GM19324 (cell line): ENCODE measurements around the gene NAV1.
"Not testable (repeated sequence)": the region's sequence is repeated elsewhere in the genome, so short reads cannot be mapped to it uniquely, and the experiment has no call there.

Source experiments
- ATAC-seq: cut with Tn5 transposase; IDR thresholded peaks from one replicate; pipeline ENCODE4 v1.9.1; 2021; ENCODE audit warnings: mild to moderate bottlenecking, moderate library complexity; ENCODE audit not compliant: unreplicated experiment, low FRiP score

The NAV1 gene, protein sequence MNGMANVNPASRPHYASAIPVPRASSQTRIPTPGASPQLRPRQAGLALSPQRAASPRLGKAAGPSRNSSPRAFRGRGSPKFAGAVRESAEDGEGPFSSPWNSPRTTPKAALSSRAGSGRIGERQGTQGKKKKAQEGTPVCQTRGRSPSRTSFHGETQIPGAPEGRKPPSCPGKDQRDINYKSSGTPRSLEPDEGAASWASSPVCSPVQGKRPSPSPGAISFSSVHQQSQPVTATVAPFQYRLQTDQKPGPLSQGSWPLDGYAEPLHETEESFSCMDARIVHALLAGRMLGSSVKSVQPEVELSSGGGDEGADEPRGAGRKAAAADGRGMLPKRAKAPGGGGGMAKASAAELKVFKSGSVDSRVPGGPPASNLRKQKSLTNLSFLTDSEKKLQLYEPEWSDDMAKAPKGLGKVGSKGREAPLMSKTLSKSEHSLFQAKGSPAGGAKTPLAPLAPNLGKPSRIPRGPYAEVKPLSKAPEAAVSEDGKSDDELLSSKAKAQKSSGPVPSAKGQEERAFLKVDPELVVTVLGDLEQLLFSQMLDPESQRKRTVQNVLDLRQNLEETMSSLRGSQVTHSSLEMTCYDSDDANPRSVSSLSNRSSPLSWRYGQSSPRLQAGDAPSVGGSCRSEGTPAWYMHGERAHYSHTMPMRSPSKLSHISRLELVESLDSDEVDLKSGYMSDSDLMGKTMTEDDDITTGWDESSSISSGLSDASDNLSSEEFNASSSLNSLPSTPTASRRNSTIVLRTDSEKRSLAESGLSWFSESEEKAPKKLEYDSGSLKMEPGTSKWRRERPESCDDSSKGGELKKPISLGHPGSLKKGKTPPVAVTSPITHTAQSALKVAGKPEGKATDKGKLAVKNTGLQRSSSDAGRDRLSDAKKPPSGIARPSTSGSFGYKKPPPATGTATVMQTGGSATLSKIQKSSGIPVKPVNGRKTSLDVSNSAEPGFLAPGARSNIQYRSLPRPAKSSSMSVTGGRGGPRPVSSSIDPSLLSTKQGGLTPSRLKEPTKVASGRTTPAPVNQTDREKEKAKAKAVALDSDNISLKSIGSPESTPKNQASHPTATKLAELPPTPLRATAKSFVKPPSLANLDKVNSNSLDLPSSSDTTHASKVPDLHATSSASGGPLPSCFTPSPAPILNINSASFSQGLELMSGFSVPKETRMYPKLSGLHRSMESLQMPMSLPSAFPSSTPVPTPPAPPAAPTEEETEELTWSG (N-terminal part only)

DNA sequence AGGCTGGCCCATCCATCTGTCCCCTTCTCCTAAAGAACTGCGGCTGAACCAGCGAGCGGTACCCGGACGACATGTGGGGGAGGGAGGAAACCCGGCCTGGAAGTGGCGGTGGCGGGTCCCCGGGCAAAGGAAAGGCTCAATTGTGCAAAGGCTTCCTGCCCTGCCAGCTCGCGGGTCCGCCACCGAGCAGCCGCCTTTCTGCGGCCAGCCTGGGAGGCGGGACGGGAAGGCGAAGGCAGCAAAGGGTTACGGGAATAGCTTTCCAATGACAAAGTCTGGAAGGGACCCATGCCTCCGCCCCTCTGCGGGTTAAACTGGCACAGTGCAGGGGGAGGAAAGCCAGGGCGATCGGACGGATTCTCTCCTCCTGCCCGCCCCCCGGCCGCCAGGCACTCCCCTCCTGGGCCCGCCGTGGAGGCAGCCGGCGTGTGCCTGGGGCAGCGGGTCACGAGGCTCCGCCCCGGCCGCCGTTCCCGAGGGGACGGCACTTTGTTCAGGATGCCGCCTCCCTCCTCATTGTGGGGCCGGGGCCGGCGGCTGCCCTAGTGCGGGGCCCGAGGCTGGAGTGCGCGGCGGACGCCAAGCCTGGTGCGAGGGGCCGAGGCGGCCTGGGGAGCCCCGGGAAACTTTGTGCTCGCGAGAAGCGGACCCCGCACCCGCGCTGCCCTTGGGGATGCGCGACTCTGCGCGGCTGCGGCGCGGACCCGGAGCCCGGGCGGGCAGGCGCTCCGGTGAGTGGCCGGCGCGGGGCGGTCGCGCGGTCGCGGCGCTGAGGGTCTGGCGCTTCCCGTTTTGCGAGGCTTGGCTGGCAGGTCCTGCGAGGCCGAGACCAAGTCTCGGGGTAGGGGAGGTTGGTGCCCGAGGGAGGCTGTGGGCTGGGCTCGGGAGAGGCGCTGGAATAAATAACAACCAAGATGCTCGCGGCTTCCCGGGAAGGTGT lies at the start of gene NAV1:
Gene NAV1, plus strand, starts transcription at position 516 of the 940 bp plus-strand sequence. CDS start 83,758 bp downstream, outside the sequence.
- no peak for ATAC-seq

- ATAC-seq = no peak
Measured at GRCh38 chr1:201489643-201490261, 49.2 kb upstream of the NAV1 start.

DNA sequence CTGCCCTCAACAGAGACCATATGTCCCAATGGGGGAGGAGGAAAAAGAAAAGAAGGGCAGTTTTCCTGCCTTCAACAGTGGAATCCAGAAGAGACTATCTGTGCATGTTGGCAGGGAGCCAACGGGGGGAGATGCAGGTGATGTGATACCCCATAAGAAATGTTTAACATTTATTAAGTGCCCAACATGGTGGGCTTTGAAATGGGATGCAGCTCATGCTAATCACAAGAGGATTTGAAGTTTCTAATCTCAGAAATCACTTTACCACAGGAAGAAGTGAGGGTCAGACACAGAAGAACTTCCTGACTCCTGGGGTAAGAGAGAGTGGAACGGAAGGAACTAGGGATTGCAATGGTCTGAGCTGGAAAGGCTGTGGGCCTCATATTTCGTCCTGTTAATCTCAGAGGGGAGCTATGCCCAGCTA lies 48.2 kb upstream of the NAV1 start:
- ATAC-seq = no peak

- no peak for ATAC-seq
Measured at GRCh38 chr1:201491896-201492511, 46.9 kb upstream of the NAV1 start.

GRCh38 chr1:201493026-201493656 lies 45.8 kb upstream of the NAV1 start:
- not testable (repeated sequence) for ATAC-seq

GRCh38 chr1:201493757-201494617 lies 44.9 kb upstream of the NAV1 start:
- no peak for ATAC-seq

DNA sequence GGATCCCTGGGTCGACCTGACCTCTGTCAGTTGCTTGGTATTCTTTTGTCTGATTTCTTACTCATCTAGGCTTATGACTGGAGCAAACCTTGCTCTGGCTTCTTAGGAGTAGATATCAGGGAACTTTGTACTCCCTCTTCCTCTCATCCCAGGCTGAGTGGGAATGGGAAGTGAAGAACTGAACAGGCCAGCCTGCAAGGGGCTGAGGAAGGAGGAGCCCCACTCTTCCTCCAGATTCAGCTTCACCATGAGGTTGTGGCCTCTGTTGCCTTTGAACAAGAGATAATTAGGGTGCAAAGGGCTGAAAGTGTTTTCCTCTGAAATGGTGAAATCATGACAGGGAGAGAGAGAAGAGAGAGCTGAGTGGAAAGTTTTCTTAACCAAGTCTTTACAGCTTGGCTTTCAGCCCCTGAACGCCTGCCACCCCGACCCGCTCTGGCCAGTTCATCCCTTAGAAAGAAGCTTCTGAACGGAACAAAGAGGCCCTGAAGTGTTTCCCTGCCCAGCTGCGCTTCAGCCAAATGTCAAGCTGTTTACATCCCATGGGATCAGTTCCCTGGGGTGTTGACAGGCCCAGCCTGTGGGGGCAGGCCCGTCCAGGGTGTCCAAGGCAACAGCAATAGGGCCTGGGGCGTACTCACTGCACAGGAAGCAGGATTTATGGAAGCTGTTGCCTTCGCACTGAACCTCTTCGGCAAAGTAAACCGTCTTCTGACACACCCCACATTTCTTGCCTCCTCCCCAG lies 43.2 kb upstream of the NAV1 start:
- ATAC-seq = no peak

DNA sequence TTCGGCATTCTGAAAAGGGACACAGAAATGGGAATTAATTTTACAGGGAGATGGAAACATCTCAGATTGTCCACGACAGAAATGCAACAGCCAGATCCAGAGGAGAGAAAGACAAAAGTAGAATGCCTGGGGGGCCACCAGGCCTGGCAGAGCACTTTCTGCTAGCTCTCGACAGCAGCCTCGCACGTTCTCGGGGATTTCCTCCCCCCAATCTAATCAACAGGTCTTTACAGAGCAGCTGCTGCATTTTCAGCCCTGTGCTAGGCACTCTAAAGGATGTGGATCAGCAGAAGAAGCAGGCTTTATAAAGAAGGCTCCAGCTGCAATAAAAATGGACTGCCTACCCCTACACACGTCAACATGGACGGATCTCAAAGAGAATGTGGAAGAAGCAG lies 42.6 kb upstream of the NAV1 start:
- no peak for ATAC-seq

DNA sequence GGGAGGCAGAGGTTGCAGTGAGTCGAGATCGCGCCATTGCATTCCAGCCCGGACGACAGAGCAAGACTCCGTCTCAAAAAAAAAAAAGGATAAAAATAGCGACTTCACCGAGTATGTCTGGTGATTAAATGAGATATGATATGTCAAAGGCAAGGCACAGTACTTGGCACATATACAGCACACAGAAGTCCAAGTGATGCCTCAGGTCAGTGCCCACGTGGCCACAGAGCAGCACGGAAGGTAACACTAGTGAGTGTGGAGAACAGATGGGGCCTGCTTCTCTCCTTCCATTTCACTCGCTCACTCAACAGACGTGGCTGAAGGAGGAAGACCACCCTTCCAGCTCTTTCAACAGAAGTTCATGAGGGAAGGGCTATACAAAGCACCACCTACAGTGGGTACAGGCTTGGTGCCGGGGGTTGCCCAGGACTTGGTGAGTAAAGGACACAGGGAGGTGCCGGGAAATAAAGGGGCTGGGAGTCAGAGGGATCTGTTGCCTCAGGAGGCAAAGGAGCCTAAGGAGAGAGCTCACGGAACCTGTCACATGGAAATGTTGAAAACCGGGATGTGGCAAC lies 40.9 kb upstream of the NAV1 start:
- no peak for ATAC-seq

DNA sequence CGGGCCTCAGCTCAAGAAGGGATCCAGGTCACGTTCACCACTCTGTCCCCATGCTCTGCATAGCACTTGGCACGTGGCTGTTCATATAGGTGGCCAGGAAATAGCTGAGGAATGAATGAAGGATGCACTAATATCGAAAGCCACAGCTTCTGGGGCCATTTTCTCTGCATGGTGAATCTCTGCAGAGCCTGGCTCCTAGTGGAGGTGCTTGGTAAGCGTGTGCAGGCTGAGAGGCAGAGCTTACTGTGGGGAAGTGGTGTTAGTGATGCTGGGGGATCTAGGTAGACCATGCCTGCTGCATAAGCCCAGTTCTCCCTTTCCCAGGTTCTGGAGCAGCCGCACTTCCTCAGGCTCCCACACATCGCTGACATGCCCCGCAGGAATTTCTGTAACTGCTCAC lies 40.3 kb upstream of the NAV1 start:
- ATAC-seq = no peak

DNA sequence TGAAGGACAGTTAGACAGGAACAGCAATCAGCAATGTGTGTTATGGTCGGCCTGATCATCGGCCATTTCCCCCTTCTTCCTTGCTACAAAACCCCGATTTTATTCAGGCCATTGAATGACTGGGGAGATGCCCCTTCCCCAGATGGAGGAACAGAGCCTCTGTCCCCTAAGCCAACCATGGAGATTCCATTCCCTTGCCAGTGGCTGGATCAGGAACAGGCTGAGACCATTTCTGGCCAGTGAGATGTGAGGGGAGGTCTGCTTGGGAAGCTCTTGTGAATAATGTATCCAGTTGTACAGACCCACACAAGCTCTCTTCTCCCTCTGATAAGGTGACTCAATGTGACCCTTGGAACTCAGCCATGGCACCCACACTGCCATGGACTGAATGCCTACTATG lies 39.7 kb upstream of the NAV1 start:
- ATAC-seq = no peak

DNA sequence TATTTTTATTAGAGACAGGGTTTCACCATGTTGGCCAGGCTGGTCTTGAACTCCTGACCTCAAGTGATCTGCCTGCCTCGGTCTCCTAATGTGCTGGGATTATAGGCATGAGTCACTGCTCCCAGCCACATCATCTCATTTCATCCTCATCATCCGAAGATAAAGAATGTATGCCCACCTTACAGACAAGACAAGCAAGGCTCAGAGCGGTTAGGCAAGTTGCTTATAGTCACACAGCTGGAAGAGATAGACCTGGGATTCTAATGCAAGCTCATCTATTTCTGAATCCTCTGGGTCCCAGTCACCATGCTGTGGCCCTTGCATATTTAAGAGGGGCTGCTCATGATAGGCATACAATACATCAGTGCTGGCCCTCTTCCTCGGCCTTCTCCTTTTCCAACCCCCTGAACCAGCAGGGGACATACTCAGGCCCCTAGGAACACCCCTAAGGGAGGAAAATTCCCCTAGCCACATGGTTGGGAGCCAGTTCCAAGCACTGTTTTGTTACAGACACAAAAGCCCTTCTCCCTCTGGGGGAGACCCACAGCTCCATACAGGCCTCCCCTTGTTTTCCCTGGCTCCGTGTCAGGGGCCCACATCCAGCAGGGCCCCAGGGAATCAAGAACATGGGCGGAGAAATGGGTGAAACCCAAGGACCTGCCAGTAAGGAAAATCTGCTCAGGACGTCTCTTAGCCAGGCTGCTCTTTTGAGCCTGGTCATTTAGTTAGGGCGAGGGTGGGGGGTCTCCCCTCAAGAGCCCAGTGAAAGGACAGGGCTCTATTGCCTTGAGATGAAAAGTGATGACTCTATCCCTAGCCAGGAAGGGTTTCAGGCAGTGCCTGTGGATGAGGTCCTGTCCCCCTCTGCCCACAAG lies 38.9 kb upstream of the NAV1 start:
- ATAC-seq = no peak

DNA sequence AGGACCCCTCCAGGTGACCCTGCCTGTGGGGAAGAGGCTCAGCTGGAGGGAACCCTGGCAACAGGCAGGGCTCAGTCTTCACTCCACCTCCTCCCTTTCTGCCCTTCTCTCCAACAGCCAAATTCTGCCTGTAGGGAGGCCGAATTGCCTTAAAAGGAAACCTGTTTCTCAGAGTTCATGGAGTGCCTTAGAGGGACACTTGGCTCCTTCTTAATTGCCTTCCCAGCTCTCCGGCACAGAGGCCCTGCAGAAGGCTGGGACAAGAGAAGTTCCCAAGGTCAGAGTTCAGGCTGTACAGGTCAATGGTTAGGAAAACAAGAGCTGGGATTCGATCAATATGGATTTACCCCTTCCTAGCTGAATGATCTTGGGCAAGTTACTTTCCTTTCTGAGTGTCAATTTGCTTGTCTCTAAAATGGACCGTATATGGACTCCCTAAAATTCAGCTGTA lies 38.2 kb upstream of the NAV1 start:
- ATAC-seq = no peak

- no peak for ATAC-seq
Measured at GRCh38 chr1:201501144-201501543, 37.8 kb upstream of the NAV1 start.

DNA sequence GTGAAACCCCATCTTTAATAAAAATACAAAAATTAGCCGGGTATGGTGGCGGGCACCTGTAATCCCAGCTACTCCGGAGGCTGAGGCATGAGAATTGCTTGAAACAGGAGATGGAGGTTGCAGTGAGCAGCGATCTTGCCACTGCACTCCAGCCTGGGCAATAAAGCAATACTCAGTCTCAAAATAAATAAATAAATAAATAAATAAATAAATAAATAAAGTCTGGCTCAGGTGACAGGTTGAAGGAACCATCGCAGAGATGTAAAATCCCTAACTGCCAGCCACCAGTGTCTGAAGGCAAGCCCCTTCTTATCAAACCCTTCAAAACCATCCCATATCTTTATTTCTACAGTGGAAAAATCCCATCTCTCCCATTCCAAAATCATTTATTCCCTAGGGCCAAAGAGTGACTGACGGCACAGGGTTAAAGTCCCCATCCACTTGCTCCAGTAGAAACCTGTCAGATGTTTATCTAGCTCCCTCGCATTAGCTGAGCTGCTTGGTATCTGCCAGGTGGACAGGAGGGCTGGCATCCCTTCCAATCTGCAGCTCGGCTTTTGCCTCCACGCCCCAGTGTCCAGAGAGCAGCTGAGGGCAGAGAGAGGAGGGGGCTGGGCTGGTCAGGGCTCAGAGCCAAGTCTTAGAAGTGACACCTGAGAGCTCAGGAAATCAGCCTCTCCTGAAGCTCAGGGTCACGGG lies 37.0 kb upstream of the NAV1 start:
- no peak for ATAC-seq
